Type B pancreatic cell (in vitro differentiated cells): Measurements from ENCODE around the gene DNAI2. TPM values are rescaled to one million over a fixed set of nuclear protein-coding genes. Genes with fewer than 3 reads are reported as not detected.
A peak's percentile ranks its signal among the peaks of the same experiment; 100 is the strongest.

ENCODE experiments used
- DNase-seq: peaks from one replicate; pipeline ENCODE4 v3.0.0; 2021; ENCODE audit warnings: mixed read lengths; ENCODE audit not compliant: unreplicated experiment; ENCODE audit errors: extremely low spot score
- H3K27ac Mint-ChIP-seq: 2 replicates; pipeline ENCODE4 v1.8.0; 2021; ENCODE audit warnings: mild to moderate bottlenecking, mixed read lengths
- H3K27me3 Mint-ChIP-seq: 2 replicates; pipeline ENCODE4 v1.8.0; 2021; ENCODE audit warnings: mixed read lengths
- H3K36me3 Mint-ChIP-seq: 2 replicates; pipeline ENCODE4 v1.8.0; 2021; ENCODE audit warnings: mixed read lengths
- H3K4me1 Mint-ChIP-seq: one replicate; pipeline ENCODE4 v1.8.0; 2021; ENCODE audit warnings: mixed read lengths; ENCODE audit not compliant: unreplicated experiment
- H3K4me3 Mint-ChIP-seq: 2 replicates; pipeline ENCODE4 v1.8.0; 2021; ENCODE audit warnings: mild to moderate bottlenecking, mixed read lengths
- H3K9me3 Mint-ChIP-seq: 2 replicates; pipeline ENCODE4 v1.8.0; 2021; ENCODE audit warnings: mixed read lengths
- CTCF ChIP-seq: fragments of 200-600 bp; sonication (generic); conservative IDR thresholded peaks from 2 replicates; pipeline ENCODE4 v1.5.0; 2021; ENCODE audit warnings: antibody characterized with exemption, mild to moderate bottlenecking
- total RNA-seq: library from RNA; stranded (reverse); gene quantifications from 2 replicates; pipeline ENCODE4 v1.2.1, GENCODE V29; 2021; ENCODE audit warnings: low replicate concordance

Gene DNAI2
- total RNA-seq, 1 donor from 2014 or later: 0.87 TPM

- no peak for TF ChIP-seq CTCF
- no peak overlapping the region for H3K27ac Mint-ChIP-seq
- H3K4me1 Mint-ChIP-seq: peaks cover 5% of the 10 kb centered on the region
These were observed 44.4 kb downstream of the DNAI2 start for GRCh38 chr17:74318391-74318790.

GRCh38 chr17:74324521-74324920, 50.5 kb downstream of the DNAI2 start:
- Mint-ChIP-seq H3K9me3 (no peaks in the 10 kb centered on the region), H3K27ac (no peak overlapping the region), H3K36me3 (no peaks in the 10 kb centered on the region), H3K27me3 (peaks cover 63% of the 10 kb centered on the region), H3K4me1 (peaks cover 6% of the 10 kb centered on the region), H3K4me3 (no peak overlapping the region)
- no peak for DNase-seq
- TF ChIP-seq CTCF: no peak

More at GRCh38 chr17:74318391-74318790, 44.4 kb downstream of the DNAI2 start:
- no peak overlapping the region for H3K4me3 Mint-ChIP-seq
- DNase-seq: no peak
- H3K27me3 Mint-ChIP-seq: peaks cover 32% of the 10 kb centered on the region
- H3K36me3 Mint-ChIP-seq: no peaks in the 10 kb centered on the region
- H3K9me3 Mint-ChIP-seq: no peaks in the 10 kb centered on the region

GRCh38 chr17:74325376-74325742, 51.3 kb downstream of the DNAI2 start:
- no peak for DNase-seq
- no peaks in the 10 kb centered on the region for H3K9me3 Mint-ChIP-seq
- H3K27me3 Mint-ChIP-seq: peaks cover 63% of the 10 kb centered on the region
- no peak for TF ChIP-seq CTCF
- no peak overlapping the region for H3K27ac Mint-ChIP-seq
- H3K4me1 Mint-ChIP-seq: peaks cover 6% of the 10 kb centered on the region
- H3K4me3 Mint-ChIP-seq: peak overlapping the region; percentile 59
- H3K36me3 Mint-ChIP-seq: no peaks in the 10 kb centered on the region

- Mint-ChIP-seq H3K27ac (no peak within 1 kb of the TSS), H3K4me3 (peak within 1 kb of the TSS; percentile 60), H3K36me3 (no peaks in the 10 kb centered on the region), H3K9me3 (no peaks in the 10 kb centered on the region), H3K4me1 (peaks cover 10% of the 10 kb centered on the region), H3K27me3 (peaks cover 59% of the 10 kb centered on the region)
- no peak for TF ChIP-seq CTCF
- no peak for DNase-seq
These were observed 51.8 kb downstream of the DNAI2 start, which contains the start of gene KIF19 for GRCh38 chr17:74325743-74326379. TSS of gene KIF19 (plus strand) at chr17:74326226. CDS start at chr17:74326350, 124 bp downstream.

- H3K4me1 Mint-ChIP-seq: peaks cover 10% of the 10 kb centered on the region
- H3K4me3 Mint-ChIP-seq: peak overlapping the region; percentile 60
- H3K27ac Mint-ChIP-seq: no peak overlapping the region
- no peak for DNase-seq
- no peak for TF ChIP-seq CTCF
- no peaks in the 10 kb centered on the region for H3K9me3 Mint-ChIP-seq
- H3K36me3 Mint-ChIP-seq: no peaks in the 10 kb centered on the region
- H3K27me3 Mint-ChIP-seq: peaks cover 52% of the 10 kb centered on the region
These were observed 52.5 kb downstream of the DNAI2 start for GRCh38 chr17:74326506-74326905.
